GM19351 (cell line): ENCODE results near the gene CHFR.
"Not testable (repeated sequence)": the region's sequence is repeated elsewhere in the genome, so short reads cannot be mapped to it uniquely, and the experiment has no call there.

Experiments used
- ATAC-seq: cut with Tn5 transposase; IDR thresholded peaks from one replicate; pipeline ENCODE4 v1.9.1; 2021; ENCODE audit warnings: mild to moderate bottlenecking, moderate library complexity; ENCODE audit not compliant: unreplicated experiment

CHFR gene

GRCh38 chr12:132814232-132814631 lies 73.2 kb downstream of the CHFR start:
- no peak for ATAC-seq

DNA sequence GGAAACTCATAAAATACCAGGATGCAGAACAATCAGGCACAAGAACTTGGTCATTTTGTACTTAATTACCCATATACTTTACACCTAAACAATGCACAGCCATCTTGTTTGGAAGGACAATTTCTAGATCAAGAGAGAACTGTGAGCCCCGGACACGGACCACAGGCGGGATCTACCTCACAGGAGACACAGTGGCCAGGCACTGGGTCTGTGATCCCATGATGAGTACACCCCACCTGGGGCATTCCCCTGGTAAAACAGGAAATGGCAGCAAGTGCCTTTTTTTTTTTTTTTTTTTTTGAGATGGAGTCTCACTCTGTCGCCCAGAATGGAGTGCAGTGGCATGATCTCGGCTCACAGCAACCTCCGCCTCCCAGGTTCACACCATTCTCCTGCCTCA lies 74.0 kb downstream of the CHFR start:
- no peak for ATAC-seq

DNA sequence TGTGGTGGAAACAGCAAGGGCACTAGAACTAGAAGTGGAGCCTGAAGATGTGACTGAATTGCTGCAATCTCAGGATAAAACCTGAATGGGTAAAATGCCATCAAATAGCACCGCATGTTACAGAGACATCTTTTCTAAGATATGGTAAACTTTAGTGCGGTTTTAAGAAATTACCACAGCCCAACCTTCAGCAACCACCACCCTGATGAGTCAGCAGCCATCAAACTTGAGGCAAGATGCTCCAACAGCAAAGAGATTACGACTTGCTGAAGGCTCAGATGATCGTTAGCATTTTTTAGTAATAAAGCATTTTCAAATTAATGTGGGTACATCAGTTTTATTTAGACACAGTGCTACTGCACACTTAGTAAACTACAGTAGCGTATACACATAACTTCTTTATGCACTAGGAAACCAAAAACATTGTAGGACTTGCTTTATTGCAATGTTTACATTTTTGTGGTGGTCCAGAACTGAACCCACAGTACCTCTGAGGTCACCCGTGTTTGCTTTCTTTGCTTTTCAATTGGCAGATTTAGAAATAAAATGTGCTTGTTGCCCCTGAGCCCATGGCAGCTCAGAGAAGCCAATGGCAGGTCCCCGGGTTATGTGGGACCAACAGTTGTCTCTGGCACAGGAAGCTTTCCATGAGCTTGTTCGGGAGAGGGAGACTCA lies 74.6 kb downstream of the CHFR start:
- ATAC-seq: no peak

DNA sequence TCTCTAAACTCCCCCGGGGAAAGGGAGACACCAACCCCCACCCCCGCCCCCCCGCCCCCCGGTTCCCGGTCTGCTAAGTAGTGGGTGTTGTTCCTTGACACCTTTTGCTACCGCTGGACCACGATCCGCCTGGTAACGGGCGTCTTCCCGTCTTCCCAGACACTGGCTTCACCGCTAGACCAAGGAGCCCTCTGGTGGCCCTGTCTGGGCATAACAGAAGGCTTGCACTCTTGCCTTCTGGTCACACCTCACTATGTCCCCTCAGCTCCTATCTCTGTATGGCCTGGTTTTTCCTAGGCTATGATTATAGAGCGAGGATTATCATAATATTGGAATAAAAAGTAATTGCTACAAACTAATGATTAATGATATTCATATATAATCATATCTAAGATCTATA lies 78.0 kb downstream of the CHFR start:
- ATAC-seq: not testable (repeated sequence)

DNA sequence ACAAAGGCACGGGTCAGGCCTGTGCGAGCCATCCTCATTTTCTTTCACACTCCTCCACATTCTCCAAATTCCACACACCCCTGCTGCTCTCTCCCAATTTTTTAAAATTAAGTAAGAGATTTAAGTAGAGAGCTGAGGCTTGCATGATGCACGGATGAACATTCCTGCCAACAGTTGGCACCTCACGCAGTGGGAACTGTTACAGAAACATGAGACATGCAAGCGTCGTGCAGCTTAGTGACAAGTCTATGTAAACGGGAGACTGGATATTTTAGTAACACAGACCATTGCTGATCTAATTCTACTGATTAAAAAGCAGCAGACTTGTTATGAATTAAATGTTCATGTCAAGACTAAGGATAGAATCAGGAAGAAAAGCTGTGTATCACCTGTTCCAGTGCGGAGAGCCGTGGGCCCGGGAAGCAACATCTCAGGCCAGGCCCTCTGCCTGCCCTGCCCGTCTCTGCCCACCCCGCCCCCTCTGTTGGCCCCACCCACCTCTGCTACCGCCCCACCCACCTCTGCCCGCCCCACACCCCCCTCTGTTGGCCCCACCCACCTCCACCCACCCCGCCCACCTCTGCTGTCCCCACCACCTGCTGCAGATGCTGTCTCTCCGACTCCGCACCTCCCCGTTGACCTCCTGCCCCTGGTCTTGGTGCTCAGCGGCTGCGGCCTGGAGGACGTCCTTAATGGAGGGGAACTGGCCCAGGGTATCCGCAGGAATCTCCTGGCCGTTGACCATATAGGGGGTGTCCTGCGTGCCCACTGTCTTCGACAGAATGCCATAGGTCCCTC lies 79.9 kb downstream of the CHFR start:
- ATAC-seq: no peak

DNA sequence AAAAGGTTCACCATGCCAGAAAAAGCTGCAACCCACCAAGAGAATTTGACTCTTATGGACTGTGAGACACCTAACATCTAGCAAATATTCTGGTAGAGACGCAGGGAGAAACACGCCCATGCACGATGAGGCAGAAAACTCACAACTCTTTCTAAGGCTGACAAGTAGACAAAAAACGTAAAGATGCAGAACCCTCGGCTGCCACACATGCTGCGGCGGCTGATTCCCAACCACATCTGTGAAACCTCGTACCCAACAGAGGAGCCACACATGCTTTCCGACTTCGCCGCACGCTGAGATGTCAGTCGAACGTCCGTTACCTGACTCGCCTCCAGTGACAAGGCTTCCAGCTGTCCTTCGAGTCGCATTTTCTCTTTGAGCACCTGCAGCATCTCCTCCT lies 80.5 kb downstream of the CHFR start:
- ATAC-seq: no peak

DNA sequence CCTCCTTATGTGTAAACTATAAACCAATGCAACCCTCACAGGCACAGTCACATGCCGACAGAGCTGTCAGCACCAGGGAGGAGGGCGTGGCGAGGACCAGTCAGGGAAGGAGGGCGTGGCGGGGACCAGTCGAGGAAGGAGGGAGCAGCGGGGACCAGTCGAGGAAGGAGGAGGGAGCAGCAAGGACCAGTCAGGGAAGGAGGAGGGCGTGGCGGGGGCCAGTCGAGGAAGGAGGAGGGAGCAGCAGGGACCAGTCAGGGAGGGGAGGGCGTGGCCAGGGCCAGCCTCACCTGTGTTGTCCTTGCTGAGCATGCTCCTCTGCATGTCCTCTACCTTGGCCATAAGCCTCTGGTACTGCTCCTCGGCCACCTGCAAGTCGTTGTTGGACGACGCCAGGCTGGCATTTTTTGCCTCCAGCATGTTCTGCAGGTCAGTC lies 83.0 kb downstream of the CHFR start:
- no peak for ATAC-seq

GRCh38 chr12:132803888-132804287 lies 83.5 kb downstream of the CHFR start:
- ATAC-seq: no peak

DNA sequence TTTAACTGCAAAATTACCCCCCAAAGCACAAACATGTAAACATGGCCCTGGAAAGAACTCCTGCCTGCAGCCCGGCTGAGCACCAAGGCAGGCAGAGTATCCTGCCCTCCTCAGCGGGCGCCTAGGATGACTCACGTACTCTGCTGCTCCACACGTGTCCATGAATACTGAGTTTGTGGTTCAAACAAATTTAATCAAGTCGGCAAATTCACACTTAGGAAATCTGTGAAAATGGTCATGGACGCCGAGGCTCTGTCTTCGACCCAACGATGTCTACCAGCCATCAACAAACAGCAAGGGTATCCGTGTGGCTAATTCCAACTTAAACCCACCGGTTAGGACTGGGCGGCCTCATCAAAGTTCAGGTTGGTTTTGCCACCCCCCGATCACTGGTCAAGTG lies 84.3 kb downstream of the CHFR start:
- ATAC-seq: no peak

- no peak for ATAC-seq
These were observed 85.7 kb downstream of the CHFR start for GRCh38 chr12:132801741-132802140.

DNA sequence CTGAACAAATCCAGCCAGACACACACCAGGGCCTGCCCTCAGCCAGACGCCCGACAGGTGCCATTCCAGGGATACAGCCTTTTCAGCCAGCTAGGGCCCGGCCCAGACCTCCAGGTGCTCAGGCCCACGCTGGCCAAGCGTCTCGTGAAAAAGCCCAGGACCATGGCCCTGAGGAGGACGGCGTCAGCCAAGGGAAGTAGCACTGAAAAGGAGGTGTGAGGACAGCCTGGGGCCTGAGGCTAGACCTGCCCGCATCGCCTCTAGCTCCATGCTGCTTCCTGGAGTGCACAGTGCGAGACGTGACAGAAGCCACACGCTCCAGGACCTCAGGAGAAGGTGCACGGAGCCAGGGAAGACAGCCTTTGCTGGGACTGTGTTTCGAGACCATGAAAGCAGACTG lies 88.6 kb downstream of the CHFR start:
- ATAC-seq: no peak

DNA sequence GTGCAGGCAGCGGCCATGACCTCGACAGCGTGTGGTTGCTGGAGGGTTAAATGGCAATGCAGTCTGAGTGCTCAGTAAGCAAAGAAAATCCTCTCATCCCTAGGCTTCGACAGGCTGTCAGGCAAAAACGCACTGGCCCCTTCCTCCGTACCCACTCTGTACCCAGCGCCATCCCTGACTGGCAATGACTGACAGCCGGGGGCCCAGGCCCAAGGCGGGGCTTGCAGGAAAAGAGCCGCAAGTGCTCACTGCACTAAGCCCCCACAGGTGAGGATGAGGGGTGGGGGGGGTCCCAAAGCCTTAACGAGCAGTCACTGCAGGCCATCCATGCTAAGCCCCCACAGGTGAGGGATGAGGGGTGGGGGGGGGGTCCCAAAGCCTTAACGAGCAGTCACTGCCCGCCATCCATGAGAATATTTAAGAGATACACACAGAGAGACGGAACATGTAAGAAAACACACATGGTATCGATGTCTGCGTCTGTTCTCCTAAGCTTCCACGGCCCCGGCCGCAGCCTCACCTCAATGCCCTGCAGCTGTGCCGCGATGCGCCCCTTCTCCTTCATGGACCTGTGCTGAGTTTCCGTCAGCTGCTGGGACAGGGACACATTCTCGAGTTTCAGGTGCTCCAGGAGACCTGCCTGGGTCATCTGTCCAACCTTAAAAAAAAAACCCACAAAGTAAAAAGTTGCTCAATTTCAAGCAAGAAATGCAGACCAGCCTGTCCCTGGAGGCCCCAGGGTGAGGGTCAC lies 89.4 kb downstream of the CHFR start:
- ATAC-seq: no peak

- ATAC-seq: no peak
These were observed 91.6 kb downstream of the CHFR start for GRCh38 chr12:132795847-132796246.

GRCh38 chr12:132791940-132792339 lies 95.5 kb downstream of the CHFR start:
- not testable (repeated sequence) for ATAC-seq

- no peak for ATAC-seq
These were observed 98.3 kb downstream of the CHFR start for GRCh38 chr12:132789099-132789471.

- no peak for ATAC-seq
These were observed 98.9 kb downstream of the CHFR start for GRCh38 chr12:132788375-132789098.

GRCh38 chr12:132787877-132788276 lies 99.5 kb downstream of the CHFR start:
- ATAC-seq: no peak

DNA sequence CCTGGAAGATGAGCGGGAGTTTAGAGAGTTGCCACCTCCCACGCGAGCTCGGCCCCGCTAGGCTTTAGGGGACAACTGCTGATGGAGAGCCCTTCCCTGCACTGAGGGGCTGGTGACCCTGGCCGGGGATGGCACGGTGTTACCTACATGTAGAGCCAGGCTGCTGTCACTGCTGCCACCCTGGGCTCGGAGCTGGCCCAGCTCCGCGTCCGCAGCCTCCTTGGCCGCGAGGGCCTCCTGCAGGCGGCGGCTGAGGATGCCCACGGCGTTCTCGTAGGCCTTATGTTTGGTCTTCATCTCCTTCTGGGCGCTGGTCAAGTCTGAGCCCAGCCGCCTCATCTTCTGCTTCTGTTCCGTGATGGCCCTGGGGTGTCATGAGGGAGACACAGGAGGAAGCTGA lies 101.2 kb downstream of the CHFR start:
- ATAC-seq: no peak

DNA sequence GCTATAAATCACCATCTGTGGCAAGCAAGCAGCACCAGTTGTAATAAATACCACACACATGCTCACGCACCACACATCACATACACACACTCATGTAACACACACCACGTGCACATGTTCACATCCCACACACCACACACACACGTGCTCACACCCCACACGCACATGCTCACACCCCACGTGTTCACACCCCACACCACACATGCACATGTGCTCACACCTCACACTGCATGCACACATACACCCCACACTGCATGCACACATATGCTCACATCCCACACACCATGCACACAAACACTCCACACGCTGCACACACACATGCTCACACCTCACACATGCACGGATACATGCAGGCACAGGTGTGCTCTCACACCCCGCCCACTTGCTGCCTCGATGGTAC lies 102.8 kb downstream of the CHFR start:
- no peak for ATAC-seq

- no peak for ATAC-seq
These were observed 103.4 kb downstream of the CHFR start for GRCh38 chr12:132783917-132784531.
